Measurements from ENCODE around the gene SMIM33. TPM values are rescaled to one million over a fixed set of nuclear protein-coding genes. Genes with fewer than 3 reads are reported as not detected.

SMIM33 gene
- total RNA-seq, result not detected

GRCh38 chr5:139470821-139471300, at the start of gene SMIM33:
TSS of gene SMIM33 (plus strand) at chr5:139471004. CDS start at chr5:139471122, 118 bp downstream.
- no peak for DNase-seq (ENCODE audit: low spot score in 2 of 2)
- H3K27me3 ChIP-seq, result no peaks in the 10 kb centered on the region
- peak within 1 kb of the TSS in 1 of 4 donors; percentile 6 for H3K27ac ChIP-seq
- TF ChIP-seq EP300 (IDR thresholded peaks at IDR 0.05), result no peak
- TF ChIP-seq, protein P1, sequence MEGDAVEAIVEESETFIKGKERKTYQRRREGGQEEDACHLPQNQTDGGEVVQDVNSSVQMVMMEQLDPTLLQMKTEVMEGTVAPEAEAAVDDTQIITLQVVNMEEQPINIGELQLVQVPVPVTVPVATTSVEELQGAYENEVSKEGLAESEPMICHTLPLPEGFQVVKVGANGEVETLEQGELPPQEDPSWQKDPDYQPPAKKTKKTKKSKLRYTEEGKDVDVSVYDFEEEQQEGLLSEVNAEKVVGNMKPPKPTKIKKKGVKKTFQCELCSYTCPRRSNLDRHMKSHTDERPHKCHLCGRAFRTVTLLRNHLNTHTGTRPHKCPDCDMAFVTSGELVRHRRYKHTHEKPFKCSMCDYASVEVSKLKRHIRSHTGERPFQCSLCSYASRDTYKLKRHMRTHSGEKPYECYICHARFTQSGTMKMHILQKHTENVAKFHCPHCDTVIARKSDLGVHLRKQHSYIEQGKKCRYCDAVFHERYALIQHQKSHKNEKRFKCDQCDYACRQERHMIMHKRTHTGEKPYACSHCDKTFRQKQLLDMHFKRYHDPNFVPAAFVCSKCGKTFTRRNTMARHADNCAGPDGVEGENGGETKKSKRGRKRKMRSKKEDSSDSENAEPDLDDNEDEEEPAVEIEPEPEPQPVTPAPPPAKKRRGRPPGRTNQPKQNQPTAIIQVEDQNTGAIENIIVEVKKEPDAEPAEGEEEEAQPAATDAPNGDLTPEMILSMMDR (IDR thresholded peaks at IDR 0.05), result no peak
- TF ChIP-seq POLR2A (IDR thresholded peaks at IDR 0.05), result no peak
- H3K4me1 ChIP-seq, result peaks cover 0 to 24% (median 13%) of the 10 kb centered on the region in 4 donors
- H3K4me3 ChIP-seq, result no peak within 1 kb of the TSS
- H3K9me3 ChIP-seq, result no peaks in the 10 kb centered on the region
- WGBS, 2 donors, result 68 to 76% methylated on average over 9 of the region's 9 CpGs
- peaks cover 0 to 9% (median 0%) of the 10 kb centered on the region in 3 donors for H3K36me3 ChIP-seq

GRCh38 chr5:139422307-139422893, 48.4 kb upstream of the SMIM33 start:
- H3K9me3 ChIP-seq, result no peaks in the 10 kb centered on the region
- H3K4me3 ChIP-seq, result no peak overlapping the region
- peaks cover 0 to 87% (median 0%) of the 10 kb centered on the region in 3 donors for H3K36me3 ChIP-seq
- WGBS, 2 donors, result 47% methylated on average over 5 of the region's 5 CpGs
- DNase-seq (ENCODE audit: low spot score in 2 of 2), result peak in 1 of 2 donors; percentile 89
- no peak overlapping the region for H3K27ac ChIP-seq
- peaks cover 0 to 14% (median 1%) of the 10 kb centered on the region in 4 donors for H3K4me1 ChIP-seq
- H3K27me3 ChIP-seq, result no peaks in the 10 kb centered on the region
- TF ChIP-seq, protein P1 (IDR thresholded peaks at IDR 0.05), result peak; percentile 61 to 83 (median 71)
- no peak for TF ChIP-seq POLR2A (IDR thresholded peaks at IDR 0.05)

- Histone ChIP-seq H3K27me3 (no peaks in the 10 kb centered on the region), H3K9me3 (no peaks in the 10 kb centered on the region), H3K36me3 (peaks cover 0 to 81% (median 0%) of the 10 kb centered on the region in 3 donors), H3K27ac (no peak overlapping the region), H3K4me3 (no peak overlapping the region), H3K4me1 (no peaks in the 10 kb centered on the region)
- TF ChIP-seq EP300 (IDR thresholded peaks at IDR 0.05), result no peak
- TF ChIP-seq POLR2A (IDR thresholded peaks at IDR 0.05), result no peak
- TF ChIP-seq, protein P1 (IDR thresholded peaks at IDR 0.05), result no peak
- DNase-seq (ENCODE audit: low spot score in 2 of 2), result no peak
- 85 to 88% methylated on average over 5 of the region's 5 CpGs for WGBS, 2 donors
Observed at GRCh38 chr5:139425497-139425896, 45.3 kb upstream of the SMIM33 start.

- no peak for DNase-seq (ENCODE audit: low spot score in 2 of 2)
- no peaks in the 10 kb centered on the region for H3K27me3 ChIP-seq
- no peaks in the 10 kb centered on the region for H3K9me3 ChIP-seq
- H3K27ac ChIP-seq, result no peak overlapping the region
- H3K4me1 ChIP-seq, result no peaks in the 10 kb centered on the region
- no peak for TF ChIP-seq EP300 (IDR thresholded peaks at IDR 0.05)
- TF ChIP-seq POLR2A (IDR thresholded peaks at IDR 0.05), result no peak
- TF ChIP-seq, protein P1 (IDR thresholded peaks at IDR 0.05), result no peak
- peaks cover 0 to 80% (median 0%) of the 10 kb centered on the region in 3 donors for H3K36me3 ChIP-seq
- no peak overlapping the region for H3K4me3 ChIP-seq
- WGBS, 2 donors, result 64 to 81% methylated on average over 7 to 8 of the region's 8 CpGs
Observed at GRCh38 chr5:139426203-139426885, 44.5 kb upstream of the SMIM33 start.

DNA sequence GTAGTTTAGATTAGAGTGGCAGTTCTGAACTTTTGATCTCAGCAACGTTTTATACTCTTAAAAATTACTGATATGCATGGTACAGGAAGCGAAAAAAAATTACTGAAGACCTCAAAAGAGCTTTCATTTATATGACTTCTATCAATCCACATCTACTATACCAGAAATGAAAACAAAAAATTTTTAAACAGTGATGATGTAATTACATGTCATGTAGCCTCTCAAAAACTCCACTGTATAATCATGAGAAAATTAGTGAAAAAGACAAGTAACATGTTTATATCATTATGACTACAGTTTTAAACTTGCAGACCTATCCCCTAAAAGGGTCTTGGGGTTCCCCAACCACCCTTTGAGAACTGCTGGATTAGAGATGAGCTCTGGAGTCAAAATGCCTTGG, 40.8 kb upstream of the SMIM33 start:
- H3K4me3 ChIP-seq, result no peak overlapping the region
- H3K27ac ChIP-seq, result no peak overlapping the region
- H3K36me3 ChIP-seq, result peaks cover 0 to 86% (median 0%) of the 10 kb centered on the region in 3 donors
- no peaks in the 10 kb centered on the region for H3K27me3 ChIP-seq
- no peak for TF ChIP-seq POLR2A (IDR thresholded peaks at IDR 0.05)
- no peak for TF ChIP-seq EP300 (IDR thresholded peaks at IDR 0.05)
- TF ChIP-seq, protein P1 (IDR thresholded peaks at IDR 0.05), result no peak
- no peaks in the 10 kb centered on the region for H3K9me3 ChIP-seq
- no peak for DNase-seq (ENCODE audit: low spot score in 2 of 2)
- WGBS, 2 donors, result 75 to 77% methylated on average over 2 of the region's 2 CpGs
- H3K4me1 ChIP-seq, result no peaks in the 10 kb centered on the region
